Endodermal cell (in vitro differentiated cells): ENCODE results near the gene DLL1. TPM values are rescaled to one million over a fixed set of nuclear protein-coding genes. Genes with fewer than 3 reads are reported as not detected.
A peak's percentile ranks its signal among the peaks of the same experiment; 100 is the strongest.

Experiments used
- DNase-seq: peaks from one replicate; pipeline ENCODE4 v3.0.0-alpha.2; 2017
- H3K27ac ChIP-seq: 2 replicates; pipeline ENCODE4 v1.5.1; 2013; ENCODE audit warnings: mild to moderate bottlenecking, low read depth, low read length, moderate library complexity
- H3K27me3 ChIP-seq: 2 replicates; pipeline ENCODE4 v1.6.1; 2013; ENCODE audit warnings: mild to moderate bottlenecking, low read length, moderate library complexity; ENCODE audit not compliant: insufficient read depth, control insufficient read depth, poor library complexity, severe bottlenecking
- H3K36me3 ChIP-seq: 2 replicates; pipeline ENCODE4 v1.7.0; 2013; ENCODE audit warnings: mild to moderate bottlenecking, low read length, moderate library complexity; ENCODE audit not compliant: control insufficient read depth, insufficient read depth
- H3K4me1 ChIP-seq: one replicate; pipeline ENCODE4 v1.7.0; 2013; ENCODE audit warnings: low read length; ENCODE audit not compliant: control insufficient read depth, insufficient read depth
- H3K4me3 ChIP-seq: 2 replicates; pipeline ENCODE4 v1.5.1; 2013; ENCODE audit warnings: mild to moderate bottlenecking, low read length, moderate library complexity
- H3K9ac ChIP-seq: 2 replicates; pipeline ENCODE4 v1.6.1; 2013; ENCODE audit warnings: mild to moderate bottlenecking, low read length, moderate library complexity; ENCODE audit not compliant: poor library complexity, severe bottlenecking; ENCODE audit errors: extremely low read depth
- H3K9me3 ChIP-seq: 2 replicates; pipeline ENCODE4 v1.6.1; 2013; ENCODE audit warnings: mild to moderate bottlenecking, low read length, moderate library complexity; ENCODE audit not compliant: control insufficient read depth
- H3K27ac Mint-ChIP-seq: 2 replicates; pipeline ENCODE4 v1.8.0; 2020; ENCODE audit warnings: mixed read lengths
- H3K27me3 Mint-ChIP-seq: 2 replicates; pipeline ENCODE4 v1.8.0; 2021; ENCODE audit warnings: mild to moderate bottlenecking, mixed read lengths; ENCODE audit not compliant: insufficient read depth
- H3K36me3 Mint-ChIP-seq: 2 replicates; pipeline ENCODE4 v1.8.0; 2020; ENCODE audit warnings: low read depth, mixed read lengths
- H3K4me1 Mint-ChIP-seq: 2 replicates; pipeline ENCODE4 v1.8.0; 2020; ENCODE audit warnings: mixed read lengths
- H3K4me3 Mint-ChIP-seq: 2 replicates; pipeline ENCODE4 v1.8.0; 2020; ENCODE audit warnings: mild to moderate bottlenecking, moderate library complexity, mixed read lengths
- H3K9me3 Mint-ChIP-seq: 2 replicates; pipeline ENCODE4 v1.8.0; 2020; ENCODE audit warnings: mild to moderate bottlenecking, mixed read lengths
- CTCF ChIP-seq: fragments of 200-600 bp; sonication (generic); conservative IDR thresholded peaks from 2 replicates; pipeline ENCODE4 v1.5.0; 2021; ENCODE audit warnings: antibody characterized with exemption, mild to moderate bottlenecking
- WGBS, 2 experiments: methylation state at CpG; one replicate each; pipeline versions ENCODE4 v1.1.5 to v1.1.7; 2013; ENCODE audit warnings: missing lambda C conversion rate in 2 of 2, mixed read lengths in 1 of 2; ENCODE audit not compliant: insufficient coverage in 1 of 2, insufficient read length in 1 of 2; 5-methylcytosine and 5-hydroxymethylcytosine counted together
- total RNA-seq, 2 donors: library from RNA; stranded (reverse); fragmentation: NEBNext Ultra II Directional in 1 of 2; extraction: Animal tissue kit (Norgen Biotek cat#: 25700) in 1 of 2; gene quantifications; 2 replicates in 1 of 2; 3 replicates in 1 of 2; pipeline ENCODE4 v1.2.1, GENCODE V29; 2021

The DLL1 gene
- total RNA-seq, 2 donors from 2014 or later: 3.1 to 3.6 TPM

- 47% methylated on average over 2 of the region's 2 CpGs; no CpG with 5 or more reads in 1 of the 2 experiments for WGBS, 2 experiments
- no peak overlapping the region for H3K9ac ChIP-seq
- H3K27ac Mint-ChIP-seq: no peak overlapping the region
Observed at GRCh38 chr6:170294298-170294730, 3.4 kb upstream of the DLL1 start.

GRCh38 chr6:170293341-170294231 is 2.7 kb upstream of the DLL1 start:
- no peaks in the 10 kb centered on the region for H3K36me3 ChIP-seq
- H3K4me3 ChIP-seq: no peak overlapping the region
- no peaks in the 10 kb centered on the region for H3K9me3 ChIP-seq
- H3K4me1 ChIP-seq: no peaks in the 10 kb centered on the region
- WGBS, 2 experiments: 10 to 11% methylated on average over 11 to 23 of the region's 23 CpGs
- peaks cover 99% of the 10 kb centered on the region for H3K27me3 ChIP-seq
- no peak overlapping the region for H3K9ac ChIP-seq
- peak overlapping the region; percentile 97 for H3K27ac ChIP-seq
- Mint-ChIP-seq H3K4me1 (peaks cover 17% of the 10 kb centered on the region), H3K27ac (no peak overlapping the region), H3K27me3 (peaks cover 89% of the 10 kb centered on the region), H3K36me3 (peaks cover 1% of the 10 kb centered on the region), H3K4me3 (no peak overlapping the region), H3K9me3 (peaks cover under 1% of the 10 kb centered on the region)
- no peak for DNase-seq
- TF ChIP-seq CTCF: no peak

More at GRCh38 chr6:170294298-170294730, 3.4 kb upstream of the DLL1 start:
- Histone ChIP-seq H3K4me3 (no peak overlapping the region), H3K9me3 (no peaks in the 10 kb centered on the region), H3K27me3 (peaks cover 99% of the 10 kb centered on the region), H3K27ac (peak overlapping the region; percentile 97), H3K36me3 (no peaks in the 10 kb centered on the region), H3K4me1 (no peaks in the 10 kb centered on the region)
- H3K27me3 Mint-ChIP-seq: peaks cover 90% of the 10 kb centered on the region
- H3K36me3 Mint-ChIP-seq: no peaks in the 10 kb centered on the region
- peaks cover 6% of the 10 kb centered on the region for H3K9me3 Mint-ChIP-seq
- H3K4me1 Mint-ChIP-seq: peaks cover 12% of the 10 kb centered on the region
- peak overlapping the region; percentile 48 for H3K4me3 Mint-ChIP-seq
- no peak for TF ChIP-seq CTCF
- no peak for DNase-seq

- Histone ChIP-seq H3K9ac (no peak overlapping the region), H3K9me3 (no peaks in the 10 kb centered on the region), H3K36me3 (no peaks in the 10 kb centered on the region), H3K27ac (peak overlapping the region; percentile 97), H3K4me3 (no peak overlapping the region), H3K4me1 (peaks cover under 1% of the 10 kb centered on the region), H3K27me3 (peaks cover 99% of the 10 kb centered on the region)
- peak; percentile 70 for DNase-seq
- H3K36me3 Mint-ChIP-seq: peaks cover 6% of the 10 kb centered on the region
- WGBS, 2 experiments: 4 to 6% methylated on average over 11 to 13 of the region's 13 CpGs
- H3K4me1 Mint-ChIP-seq: peaks cover 20% of the 10 kb centered on the region
- H3K27me3 Mint-ChIP-seq: peaks cover 89% of the 10 kb centered on the region
- TF ChIP-seq CTCF: peak; percentile 42
- H3K27ac Mint-ChIP-seq: no peak overlapping the region
- H3K9me3 Mint-ChIP-seq: no peaks in the 10 kb centered on the region
- peak overlapping the region; percentile 69 for H3K4me3 Mint-ChIP-seq
Observed at GRCh38 chr6:170292407-170293158, 1.7 kb upstream of the DLL1 start.
